Embryonic facial prominence (tissue), 1 donor: ENCODE measurements around the gene TOX2.

Experiments used
- DNase-seq: peaks from one replicate; pipeline ENCODE4 v3.0.0-alpha.2; 2016; ENCODE audit errors: extremely low spot score

TOX2 gene, protein sequence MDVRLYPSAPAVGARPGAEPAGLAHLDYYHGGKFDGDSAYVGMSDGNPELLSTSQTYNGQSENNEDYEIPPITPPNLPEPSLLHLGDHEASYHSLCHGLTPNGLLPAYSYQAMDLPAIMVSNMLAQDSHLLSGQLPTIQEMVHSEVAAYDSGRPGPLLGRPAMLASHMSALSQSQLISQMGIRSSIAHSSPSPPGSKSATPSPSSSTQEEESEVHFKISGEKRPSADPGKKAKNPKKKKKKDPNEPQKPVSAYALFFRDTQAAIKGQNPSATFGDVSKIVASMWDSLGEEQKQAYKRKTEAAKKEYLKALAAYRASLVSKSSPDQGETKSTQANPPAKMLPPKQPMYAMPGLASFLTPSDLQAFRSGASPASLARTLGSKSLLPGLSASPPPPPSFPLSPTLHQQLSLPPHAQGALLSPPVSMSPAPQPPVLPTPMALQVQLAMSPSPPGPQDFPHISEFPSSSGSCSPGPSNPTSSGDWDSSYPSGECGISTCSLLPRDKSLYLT

DNA sequence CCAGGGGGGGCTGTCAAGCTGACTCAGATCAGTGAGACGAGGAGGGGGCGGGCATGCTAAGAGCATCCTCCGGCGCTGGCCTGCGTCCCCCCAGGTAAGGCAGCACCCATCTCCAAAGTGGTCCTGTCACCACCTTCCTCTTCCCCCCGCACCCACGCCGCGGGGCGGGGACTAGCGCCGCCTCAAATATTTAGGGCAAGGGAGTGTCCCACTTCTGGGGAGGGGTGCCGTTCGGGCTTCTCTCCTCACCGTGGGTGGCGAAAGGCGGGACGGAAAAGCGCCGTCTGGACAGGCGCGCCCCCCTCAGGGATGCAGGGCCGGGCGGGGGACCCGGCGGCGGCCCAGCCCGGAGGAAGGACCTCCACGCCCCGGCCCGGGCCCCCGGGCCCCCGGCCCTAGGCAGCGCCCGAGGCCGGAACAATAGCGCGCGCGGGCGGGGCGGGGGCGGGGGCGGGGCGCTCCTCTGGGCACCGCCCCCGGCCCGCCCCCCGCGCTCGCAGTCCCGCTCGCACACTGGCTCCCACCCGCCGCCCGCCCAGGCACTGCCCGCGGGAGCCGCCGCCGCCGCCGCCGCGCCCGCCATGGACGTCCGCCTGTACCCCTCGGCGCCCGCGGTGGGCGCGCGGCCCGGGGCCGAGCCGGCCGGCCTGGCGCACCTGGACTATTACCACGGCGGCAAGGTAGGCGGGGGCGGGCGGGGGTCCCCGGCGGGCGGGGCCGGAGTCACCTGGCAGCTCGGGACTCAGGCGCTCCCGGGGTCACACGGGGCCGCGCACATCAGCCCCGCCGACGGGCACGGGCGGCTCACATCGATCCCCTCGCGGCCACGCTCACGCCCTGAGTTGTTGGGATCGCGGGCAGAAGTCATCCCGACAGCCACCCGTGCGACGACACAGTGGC is at the start of gene TOX2:
TOX2 (plus strand) TSS at position 542 of the 900 bp plus-strand sequence; CDS start at position 582, 40 bp downstream.
- DNase-seq = no peak

DNA sequence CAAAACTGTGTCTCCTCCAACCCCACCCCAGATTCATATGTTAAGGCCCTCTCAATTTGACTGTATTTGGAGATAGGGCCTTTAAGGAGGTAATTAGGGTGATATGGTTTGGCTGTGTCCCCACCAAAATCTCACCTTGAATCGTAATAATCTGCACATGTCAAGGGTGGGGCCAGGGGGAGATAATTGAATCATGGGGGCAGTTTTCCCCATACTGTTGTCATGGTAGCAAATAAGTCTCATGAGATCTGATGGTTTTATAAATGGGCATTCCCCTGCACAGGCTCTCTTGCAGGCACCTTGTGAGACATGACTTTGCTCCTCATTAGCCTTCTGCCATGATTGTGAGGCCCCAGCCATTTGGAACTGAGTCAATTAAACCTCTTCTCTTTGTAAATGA is 46.6 kb upstream of the TOX2 start:
- no peak for DNase-seq

DNA sequence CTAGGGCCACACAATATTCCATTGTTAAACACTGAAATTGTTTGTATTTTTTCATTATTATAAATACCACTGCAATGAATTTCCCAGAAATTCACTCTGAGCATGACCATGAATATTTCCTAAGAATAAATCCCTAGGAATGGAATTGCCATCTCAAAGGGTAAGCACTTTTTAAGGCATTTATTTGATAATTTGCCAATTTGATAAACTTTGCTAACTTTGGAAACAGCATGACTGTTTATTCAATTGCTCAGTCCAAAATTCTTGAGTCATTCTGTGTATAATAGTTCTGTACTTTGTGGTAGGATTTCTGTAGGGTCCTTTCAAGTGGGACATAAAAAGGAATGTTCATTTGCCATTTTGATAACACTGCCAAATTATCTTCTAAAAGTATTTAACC is 44.2 kb upstream of the TOX2 start:
- DNase-seq = no peak

DNA sequence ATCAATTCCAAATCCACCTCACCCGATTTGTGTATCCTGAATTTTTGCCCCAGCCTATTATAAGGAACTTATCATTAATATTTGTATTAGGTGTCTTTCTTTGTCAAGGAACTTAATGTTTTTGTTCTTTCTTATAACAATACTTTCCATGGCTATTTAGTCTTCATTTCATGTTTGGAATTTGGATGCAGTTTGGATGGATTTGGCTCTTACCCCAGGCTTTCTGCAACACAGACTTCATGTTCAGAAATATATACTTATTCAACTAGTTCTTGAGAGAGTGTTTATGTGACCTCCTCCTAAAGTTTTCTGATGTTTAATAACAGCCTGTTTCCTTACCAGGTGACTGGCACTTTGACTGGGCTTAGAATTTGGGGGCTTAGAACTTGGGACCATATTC is 35.9 kb upstream of the TOX2 start:
- no peak for DNase-seq

DNA sequence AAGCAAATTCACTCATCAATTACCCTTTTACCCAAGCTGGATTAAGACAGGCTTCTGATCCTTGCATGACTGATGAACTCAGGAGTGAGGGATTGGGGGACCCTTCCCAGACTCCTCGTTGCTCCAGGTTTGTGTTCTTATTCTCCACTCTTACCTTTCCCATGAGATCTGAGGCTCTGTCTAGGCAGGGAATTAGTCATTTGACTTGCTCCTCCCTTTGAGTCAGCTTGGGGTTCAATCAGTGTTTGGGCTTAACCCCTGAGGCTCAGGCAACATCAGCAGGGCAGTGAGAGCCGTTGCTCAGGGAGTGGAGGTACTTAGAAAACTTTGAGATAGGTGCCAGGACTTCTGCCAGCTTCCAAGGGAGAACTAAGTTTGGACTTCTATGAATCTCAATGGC is 20.7 kb upstream of the TOX2 start:
- DNase-seq = no peak

DNA sequence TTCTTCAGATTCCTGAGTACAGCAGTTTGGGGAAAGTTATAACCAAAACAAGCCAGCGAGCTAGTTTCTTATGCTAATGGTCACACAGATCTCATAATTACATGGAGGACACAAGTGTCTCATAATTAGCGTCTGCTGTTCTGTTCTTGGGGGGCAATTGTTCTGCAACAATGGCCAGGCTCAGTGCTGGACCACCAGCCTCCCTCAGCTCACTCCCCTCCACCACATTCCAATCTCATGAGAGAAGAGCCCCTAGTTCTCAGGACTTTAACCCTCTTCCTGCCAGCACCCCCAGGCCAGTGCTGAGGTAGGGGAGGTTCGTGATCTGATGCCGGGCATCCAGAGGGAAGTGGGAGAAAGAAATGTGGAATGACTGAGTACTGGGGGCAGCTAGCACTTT is 20.2 kb upstream of the TOX2 start:
- no peak for DNase-seq

DNA sequence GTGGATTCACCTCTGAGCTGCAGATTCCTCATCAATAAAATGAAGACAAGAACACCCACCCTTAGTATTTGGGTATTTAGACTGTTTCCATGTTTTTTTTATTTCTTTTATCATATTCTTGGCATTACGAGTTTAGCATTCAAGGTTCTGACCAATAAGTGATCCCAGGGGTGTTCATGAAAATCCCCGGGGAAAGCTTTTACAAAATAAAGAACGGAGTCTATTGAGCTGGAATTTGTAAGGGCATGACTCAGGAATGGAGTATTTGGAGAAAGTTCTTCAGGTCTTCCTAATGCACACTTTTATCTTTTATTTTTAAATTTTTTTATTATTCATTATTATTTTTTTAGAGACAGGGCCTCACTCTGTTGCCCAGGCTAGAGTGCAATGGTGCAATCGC is 19.4 kb upstream of the TOX2 start:
- DNase-seq = no peak

DNA sequence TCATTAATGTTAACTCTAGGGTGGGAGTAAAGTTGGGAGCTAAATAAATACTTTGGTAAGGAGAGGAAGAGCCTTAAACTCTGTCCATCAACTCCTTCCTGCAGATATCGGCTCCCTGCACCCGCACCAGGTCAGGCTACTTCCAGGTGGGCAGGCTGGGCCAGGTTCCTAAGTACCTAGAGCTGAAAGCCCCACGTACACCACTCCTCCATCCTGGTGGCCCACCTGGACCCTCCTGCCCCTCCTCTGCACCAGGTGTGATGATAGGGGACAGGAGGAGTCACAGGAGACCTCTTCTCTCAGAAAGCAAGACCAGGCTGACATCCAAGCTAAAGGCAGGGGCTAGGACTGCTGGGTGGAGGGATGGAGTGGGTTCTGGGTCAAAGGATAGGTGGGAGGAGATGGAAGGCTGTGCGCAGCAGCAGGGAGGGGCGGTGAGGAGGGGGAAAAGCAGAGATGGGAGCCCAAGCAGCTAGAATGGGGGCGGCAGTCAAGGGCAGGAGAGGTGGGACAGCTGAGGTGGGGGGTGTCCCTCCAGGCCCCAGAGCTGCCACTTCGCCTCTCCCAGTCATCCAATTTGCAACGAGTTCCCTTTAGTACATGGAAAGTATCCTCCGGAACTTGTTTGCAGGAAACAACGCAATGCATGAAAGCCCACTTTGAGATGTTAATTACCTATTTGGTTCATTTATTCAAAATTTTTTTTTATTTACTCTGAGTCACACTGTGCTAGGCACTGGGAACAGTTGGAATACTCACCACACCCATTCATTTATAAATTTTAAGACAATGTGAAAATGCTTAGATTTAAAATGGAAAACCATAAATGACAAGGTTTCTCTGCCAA is 15.2 kb upstream of the TOX2 start:
- no peak for DNase-seq

DNA sequence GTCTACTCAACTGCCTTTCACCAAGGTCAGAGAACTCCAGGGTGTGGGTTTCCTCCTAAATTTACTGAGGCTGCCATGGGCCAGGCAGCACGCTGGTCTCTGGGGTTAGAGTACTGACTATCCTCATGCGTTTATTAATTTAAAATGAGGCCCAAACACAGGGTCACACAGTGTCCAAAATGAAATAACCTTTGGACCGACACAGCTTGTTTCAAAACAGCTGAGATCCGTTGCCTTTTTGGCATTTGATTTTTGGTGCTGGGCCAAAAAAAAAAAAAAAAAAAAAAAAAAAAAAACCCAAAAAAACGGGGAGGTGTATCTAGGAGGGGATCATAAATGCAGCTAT is 14.6 kb upstream of the TOX2 start:
- DNase-seq = no peak

DNA sequence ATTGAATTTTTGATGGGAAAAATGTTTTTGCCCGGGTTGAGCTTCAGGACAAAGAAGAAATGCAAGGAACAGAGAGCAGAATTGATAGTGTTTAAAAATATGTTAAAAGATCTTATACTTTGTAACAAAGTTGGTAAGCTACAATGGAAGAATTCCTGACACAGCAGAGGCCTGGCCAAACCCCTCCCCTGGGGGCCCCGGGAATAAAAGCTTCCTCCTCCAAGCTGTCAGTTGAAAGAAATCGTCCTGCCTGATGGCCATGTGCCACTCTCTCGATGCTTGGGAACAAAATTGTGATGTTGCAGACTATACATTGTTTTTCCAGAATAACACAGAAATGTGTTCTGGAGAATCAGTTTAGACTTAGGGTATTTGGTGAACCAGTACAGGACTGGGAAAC is 14.2 kb upstream of the TOX2 start:
- DNase-seq = no peak

DNA sequence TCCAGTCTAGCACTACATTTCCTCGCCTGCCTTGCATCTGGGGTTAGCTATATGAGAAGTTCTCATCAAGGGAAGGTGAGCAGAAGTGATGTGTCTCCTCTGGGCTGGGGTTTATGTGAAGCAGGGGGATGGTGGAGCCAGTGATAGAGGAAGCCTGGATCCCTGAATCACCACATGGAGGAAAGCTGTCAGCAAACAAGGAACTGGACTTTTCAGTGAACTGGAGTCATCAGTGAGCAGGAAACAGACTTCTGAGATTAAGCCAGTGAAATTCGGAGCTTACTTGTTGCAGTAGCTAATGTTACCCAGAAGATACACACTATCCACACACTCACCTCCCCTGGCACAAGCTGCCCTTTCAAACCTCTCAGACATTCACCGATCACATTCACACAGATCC is 13.4 kb upstream of the TOX2 start:
- DNase-seq = no peak

DNA sequence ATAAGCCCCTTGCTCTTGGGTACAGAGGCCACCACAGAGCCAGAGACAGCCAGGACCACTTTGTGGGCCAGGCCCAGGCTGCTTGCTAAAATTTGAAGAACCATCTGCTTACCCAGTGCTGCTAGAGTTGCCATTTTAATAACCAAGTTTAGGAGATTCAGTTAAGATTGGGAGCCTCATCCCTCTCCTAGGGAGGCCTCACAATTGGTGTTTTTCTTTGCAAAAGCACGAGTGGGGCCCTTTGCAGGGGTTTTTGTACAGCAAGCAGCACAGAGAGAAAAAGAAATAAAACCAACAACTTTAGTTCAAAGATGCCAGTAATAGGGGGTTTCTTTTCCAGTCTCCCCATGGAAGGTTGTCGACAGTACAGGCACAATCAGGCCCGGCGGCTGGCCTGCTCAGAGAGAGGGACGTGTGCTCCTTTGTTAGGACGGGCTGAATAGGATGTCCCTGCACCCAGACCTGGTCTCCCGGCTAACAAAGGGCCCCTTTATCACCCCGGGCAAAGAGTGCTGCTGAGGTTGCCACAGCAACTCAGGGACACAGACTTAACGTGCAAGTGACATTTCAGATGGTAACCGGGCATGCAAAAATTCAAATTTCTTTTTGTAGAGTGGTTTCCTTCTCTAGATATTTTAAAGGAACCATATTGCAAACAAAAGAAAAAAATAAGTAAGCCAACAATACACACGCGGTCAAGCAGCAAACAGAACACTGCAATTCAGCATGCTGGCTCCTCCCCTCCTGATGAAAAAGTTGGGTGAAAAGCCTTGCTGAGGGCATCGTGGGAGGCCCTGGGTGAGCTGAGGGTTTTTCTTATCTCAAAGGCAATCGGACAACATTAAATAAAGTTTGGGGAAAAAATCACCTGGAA is 10.5 kb upstream of the TOX2 start:
- no peak for DNase-seq

DNA sequence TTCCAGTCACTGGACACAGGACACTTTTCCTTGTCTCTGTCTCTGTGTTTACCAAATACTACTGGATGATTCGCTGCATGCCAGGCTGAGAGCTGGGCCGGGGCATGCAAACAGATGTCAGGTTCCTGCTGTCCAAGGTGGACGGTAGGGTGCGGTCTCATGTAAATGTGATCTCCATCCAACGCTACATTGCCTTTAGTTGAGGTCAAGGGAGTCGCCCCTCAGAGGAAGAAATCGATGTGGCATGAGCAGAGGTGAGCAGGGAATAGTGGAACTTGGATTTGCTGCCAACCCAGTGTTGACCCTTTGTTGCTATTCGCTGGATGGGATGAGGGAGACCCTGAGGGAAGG is 9.8 kb upstream of the TOX2 start:
- no peak for DNase-seq

DNA sequence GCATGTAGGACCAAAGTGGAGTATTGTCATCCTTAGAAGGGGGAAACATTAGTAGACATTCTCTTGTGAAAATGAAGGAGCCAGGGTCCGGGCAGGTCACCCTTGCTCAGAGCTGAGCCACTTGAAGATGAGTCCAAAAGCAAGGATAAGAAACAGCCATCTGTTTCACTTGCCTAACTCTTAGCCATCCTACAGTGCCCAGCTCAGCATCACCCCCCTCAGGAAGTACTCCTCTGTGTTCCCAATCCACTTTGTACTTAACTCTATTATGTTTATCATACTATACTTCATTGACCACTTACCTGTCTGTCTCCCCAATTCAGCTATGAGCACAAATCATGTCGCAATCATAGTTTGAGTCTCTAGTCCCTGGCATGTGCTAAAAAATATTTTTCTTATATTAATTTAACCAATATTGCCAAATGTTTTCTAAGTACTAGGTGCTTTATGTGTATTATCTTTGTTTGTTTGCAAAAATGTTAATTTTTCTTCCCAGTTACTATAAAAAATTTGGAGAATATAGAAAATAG is 8.1 kb upstream of the TOX2 start:
- no peak for DNase-seq

DNA sequence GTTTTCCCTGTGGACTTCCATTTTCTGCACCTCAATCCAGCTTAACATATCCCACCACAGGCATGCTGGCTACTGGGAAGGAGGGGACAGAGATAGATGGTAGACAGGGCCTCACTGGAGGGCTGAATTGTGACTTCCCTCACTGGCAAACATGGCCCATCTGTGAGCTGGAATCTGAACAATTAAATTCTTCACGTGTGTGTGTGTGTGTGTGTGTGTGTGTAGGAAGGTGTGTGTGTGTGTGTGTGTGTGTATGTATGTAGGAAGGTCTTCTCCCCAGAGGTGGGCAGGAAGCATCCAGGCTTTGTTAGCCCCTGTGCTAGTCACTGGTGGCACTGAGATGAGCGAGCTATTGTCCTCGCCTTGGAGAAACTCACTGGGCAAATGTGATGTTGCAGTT is 5.4 kb upstream of the TOX2 start:
- DNase-seq = no peak

DNA sequence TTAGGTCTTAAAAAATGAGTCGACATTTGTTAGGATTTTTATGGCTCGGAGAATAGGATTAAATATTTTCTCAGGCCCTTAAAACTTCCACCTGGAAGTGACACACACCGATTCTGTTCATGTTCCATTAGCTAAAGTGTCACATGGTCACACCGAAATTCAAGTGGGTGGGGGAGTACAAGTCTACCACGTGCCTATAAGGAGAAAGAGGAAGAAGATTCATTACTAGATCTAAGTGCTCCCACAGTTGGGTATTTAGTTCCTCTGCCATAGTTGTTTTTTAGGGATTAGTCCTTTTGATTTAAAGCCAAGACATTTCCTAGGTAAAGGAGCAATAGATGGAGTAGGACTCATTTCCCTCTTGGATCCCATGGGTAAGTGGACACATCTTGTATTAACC is 4.9 kb upstream of the TOX2 start:
- no peak for DNase-seq

DNA sequence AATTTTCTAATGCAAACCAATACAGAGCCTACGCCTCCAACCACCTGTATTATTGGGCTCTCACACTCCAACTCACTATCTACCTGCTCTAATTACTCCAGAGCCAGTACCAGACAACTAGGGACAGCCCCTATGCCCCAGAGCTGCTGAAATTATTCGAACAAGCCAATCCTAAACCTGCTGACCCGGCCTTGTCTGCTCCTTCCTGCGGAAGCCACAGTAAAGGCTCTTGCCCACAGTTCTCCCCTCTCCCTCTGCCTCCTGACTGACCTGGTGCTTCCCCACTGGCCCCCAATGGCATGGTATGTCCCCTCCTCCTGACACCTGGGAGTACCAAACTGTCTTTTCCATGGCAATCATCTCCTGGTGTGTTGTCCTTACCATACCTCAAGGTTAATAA is 4.1 kb upstream of the TOX2 start:
- no peak for DNase-seq

DNA sequence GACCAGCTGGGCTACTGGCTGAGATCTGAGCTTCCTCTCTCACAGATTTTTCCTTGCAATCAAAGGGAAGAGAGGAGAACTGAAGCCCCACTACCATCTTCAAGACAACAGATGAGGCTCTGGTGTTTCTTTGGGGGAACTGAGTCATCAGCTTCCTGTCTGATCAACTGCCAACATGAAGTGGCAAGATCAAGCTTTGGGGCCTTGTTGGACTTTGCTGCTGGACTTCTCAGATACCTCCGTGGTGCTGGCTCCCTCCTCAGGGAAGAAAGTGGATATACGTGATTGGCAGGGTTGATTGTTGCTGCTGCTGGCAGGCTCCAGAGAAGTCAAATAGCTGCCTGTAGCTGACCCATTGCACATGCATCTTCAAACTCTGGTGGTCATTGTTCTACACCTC is 3.6 kb upstream of the TOX2 start:
- no peak for DNase-seq

DNA sequence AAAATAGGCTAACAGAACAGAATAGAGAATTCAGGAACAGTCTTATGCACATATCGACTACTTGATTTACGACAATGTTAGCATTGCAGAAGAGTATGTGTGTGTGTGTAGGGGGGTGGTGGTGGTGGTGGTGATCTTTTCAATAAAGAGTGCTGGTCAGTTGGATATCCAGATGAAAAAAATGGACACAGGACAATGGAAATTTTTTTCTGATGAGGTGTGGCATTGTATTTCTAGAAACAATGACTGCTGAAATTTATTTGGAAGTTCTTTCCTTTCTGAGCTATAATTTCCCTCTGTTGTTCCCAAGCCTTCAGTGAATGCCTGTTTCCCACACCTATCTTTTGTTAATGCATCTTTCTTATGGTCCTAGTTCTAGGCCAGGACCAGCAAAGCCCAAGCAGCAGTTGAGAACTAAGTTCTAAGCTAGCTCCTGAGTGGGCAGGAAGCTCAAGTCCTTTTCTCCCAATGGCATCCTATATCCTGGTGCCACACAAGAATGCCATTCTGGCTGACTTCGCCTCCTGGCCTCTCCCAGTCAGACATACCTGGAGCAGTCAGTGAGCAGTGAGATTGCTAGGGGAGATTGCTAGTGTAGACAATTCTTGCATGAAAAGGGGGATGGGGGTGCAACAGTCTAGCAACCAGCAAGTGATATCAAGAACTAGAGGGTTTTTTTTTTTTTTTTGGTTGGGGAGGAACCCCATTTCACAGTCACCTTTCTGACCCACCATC is 1.2 kb upstream of the TOX2 start:
- DNase-seq = no peak
